ENCODE measurements around the gene GMCL2. TPM values are rescaled to one million over a fixed set of nuclear protein-coding genes. Genes with fewer than 3 reads are reported as not detected.

Gene GMCL2
- total and polyA plus RNA-seq, 9 of the 15 experiments (the other 6 are each of a cell fraction or from before 2014, with no cell fraction given): 0.04 TPM; not detected in 8

GRCh38 chr5:178216088-178216534 is 28.9 kb upstream of the GMCL2 start:
- TF ChIP-seq ZNF79 (CRISPR knock-in tag; IDR thresholded peaks at IDR 0.05; ENCODE audit: low read depth): no peak
- TF ChIP-seq POLR2AphosphoS5 (IDR thresholded peaks at IDR 0.05; ENCODE audit: control insufficient read depth, insufficient read depth, low read depth, low read length): 0 out of 2 replicates have a peak, but pooled peaks have one; percentile 15
- peak; percentile 44 for TF ChIP-seq MEIS2 (IDR thresholded peaks at IDR 0.05; ENCODE audit: partially characterized antibody)
- ChIA-PET POLR2A (interaction anchor here (0.6 to 12.7 kb wide), 8 partner anchors 10 to 458 kb away, joined by 3 to 162 read pairs (median 4); partner anchors contain the start of genes HNRNPAB and PHYKPL), CTCF (ENCODE audit: low intra/inter-chr PET ratio) (no interaction called here)
- H3K4me1 ChIP-seq (replicated peaks in 1 of 2; ENCODE audit: control insufficient read depth in 2 of 2, insufficient read depth in 2 of 2, low read length in 2 of 2): peaks cover 0 to 10% of the 10 kb centered on the region in 2 experiments; a peak in 2 of 5 replicates
- WGBS (ENCODE audit: insufficient coverage, low coverage, missing lambda C conversion rate): 72% methylated on average over 5 of the region's 5 CpGs
- no peak overlapping the region for H2AFZ ChIP-seq (ENCODE audit: low read depth, low read length)
- H3K9ac ChIP-seq (ENCODE audit: insufficient read depth in 1 of 2, low read depth in 2 of 2, low read length in 2 of 2): no peak overlapping the region
- H3K9me1 ChIP-seq (ENCODE audit: control insufficient read depth, insufficient read depth, low read length): no peaks in the 10 kb centered on the region
- H3K4me3 ChIP-seq: no peak overlapping the region
- no peak overlapping the region; the same call in 2 of the 3 replicates for H3K27ac ChIP-seq (ENCODE audit: extremely low read depth, low read depth, low read length)
- no peaks in the 10 kb centered on the region for H3K27me3 ChIP-seq (ENCODE audit: control insufficient read depth in 2 of 2, insufficient read depth in 2 of 2, low read length in 2 of 2)
- no peaks in the 10 kb centered on the region for H3K9me3 ChIP-seq (replicated peaks; ENCODE audit: control insufficient read depth, insufficient read depth, low read depth, low read length)
- no peak for DNase-seq (ENCODE audit: extremely low read depth in 1 of 4, low spot score in 3 of 4)
- no peak for FAIRE-seq
- peaks cover 82% of the 10 kb centered on the region for H3K36me3 ChIP-seq (ENCODE audit: control insufficient read depth, insufficient read depth, low read length)
- no peak for ATAC-seq
- no peak overlapping the region for H3K4me2 ChIP-seq (ENCODE audit: insufficient read depth, low read length)
- H4K20me1 ChIP-seq (replicated peaks; ENCODE audit: control insufficient read depth, insufficient read depth, low read length): peaks cover 26% of the 10 kb centered on the region
- no TSS peak for BruUV-seq (replicated peaks)
- H3K79me2 ChIP-seq (ENCODE audit: control insufficient read depth, insufficient read depth, low read length): no peaks in the 10 kb centered on the region; the same call in 2 of the 3 replicates
- in situ Hi-C loops (cut with MboI): no loop called here
- intact Hi-C loops (cut with micrococcal nuclease): no loop called here

GRCh38 chr5:178215280-178216002 is 28.3 kb upstream of the GMCL2 start:
- peak; percentile 28; the same call in 1 of the 2 replicates for TF ChIP-seq SPI1 (IDR thresholded peaks at IDR 0.05; ENCODE audit: borderline replicate concordance, low read depth, low read length)
- peak; percentile 44; the same call in 1 of the 2 replicates for TF ChIP-seq RBFOX2 (IDR thresholded peaks at IDR 0.05; ENCODE audit: low read depth, low read length)
- peak; percentile 41; the same call in 1 of the 2 replicates for TF ChIP-seq POLR2A (conservative IDR thresholded peaks at IDR 0.05)
- TF ChIP-seq SUPT5H (IDR thresholded peaks at IDR 0.05): 0 out of 2 replicates have a peak, but pooled peaks have one; percentile 12
- TF ChIP-seq POLR2G (IDR thresholded peaks at IDR 0.05; ENCODE audit: low read depth, low read length): peak; percentile 72
- TF ChIP-seq MXI1 (IDR thresholded peaks at IDR 0.05; ENCODE audit: low read depth, low read length): no peak
- no peak for TF ChIP-seq HBP1 (CRISPR knock-in tag; IDR thresholded peaks at IDR 0.05)
- ChIA-PET CTCF (ENCODE audit: low intra/inter-chr PET ratio) (no interaction called here), POLR2A (interaction anchor here (0.6 to 12.7 kb wide), 11 partner anchors 9 to 985 kb away, joined by 3 to 162 read pairs (median 3); partner anchors contain the start of genes HNRNPAB and PHYKPL)
- no peak for FAIRE-seq
- no peak overlapping the region for H3K4me2 ChIP-seq (ENCODE audit: insufficient read depth, low read length)
- H3K9ac ChIP-seq (ENCODE audit: insufficient read depth in 1 of 2, low read depth in 2 of 2, low read length in 2 of 2): peak overlapping the region in 1 of 2 experiments; percentile 70; a peak in 1 of 4 replicates
- H4K20me1 ChIP-seq (replicated peaks; ENCODE audit: control insufficient read depth, insufficient read depth, low read length): peaks cover 26% of the 10 kb centered on the region
- no peak for DNase-seq (ENCODE audit: extremely low read depth in 1 of 4, low spot score in 3 of 4)
- no peaks in the 10 kb centered on the region for H3K27me3 ChIP-seq (ENCODE audit: control insufficient read depth in 2 of 2, insufficient read depth in 2 of 2, low read length in 2 of 2)
- peaks cover 82% of the 10 kb centered on the region for H3K36me3 ChIP-seq (ENCODE audit: control insufficient read depth, insufficient read depth, low read length)
- peaks cover 0 to 10% of the 10 kb centered on the region in 2 experiments; a peak in 2 of 5 replicates for H3K4me1 ChIP-seq (replicated peaks in 1 of 2; ENCODE audit: control insufficient read depth in 2 of 2, insufficient read depth in 2 of 2, low read length in 2 of 2)
- 77% methylated on average over 13 of the region's 13 CpGs for WGBS (ENCODE audit: insufficient coverage, low coverage, missing lambda C conversion rate)
- H2AFZ ChIP-seq (ENCODE audit: low read depth, low read length): no peak overlapping the region
- 0 out of 3 replicates have a peak, but pooled peaks have one; percentile 1 for ATAC-seq
- no peaks in the 10 kb centered on the region for H3K9me1 ChIP-seq (ENCODE audit: control insufficient read depth, insufficient read depth, low read length)
- intact Hi-C loops (cut with micrococcal nuclease) (no loop called here), in situ Hi-C loops (cut with MboI) (no loop called here)
- no peaks in the 10 kb centered on the region; the same call in 2 of the 3 replicates for H3K79me2 ChIP-seq (ENCODE audit: control insufficient read depth, insufficient read depth, low read length)
- H3K27ac ChIP-seq (ENCODE audit: extremely low read depth, low read depth, low read length): 0 out of 3 replicates have a peak overlapping the region, but pooled peaks have one; percentile 38
- H3K4me3 ChIP-seq: no peak overlapping the region
- H3K9me3 ChIP-seq (replicated peaks; ENCODE audit: control insufficient read depth, insufficient read depth, low read depth, low read length): no peaks in the 10 kb centered on the region
- BruUV-seq (replicated peaks): no TSS peak

Data from K562 (cell line).